Lower leg skin (tissue), 4 donors: Measurements from ENCODE around the gene CDKN2C. TPM values are rescaled to one million over a fixed set of nuclear protein-coding genes. Genes with fewer than 3 reads are reported as not detected.
"Not testable (repeated sequence)": the region's sequence is repeated elsewhere in the genome, so short reads cannot be mapped to it uniquely, and the experiment has no call there.

Source experiments
- DNase-seq, 2 donors: peaks; one replicate each; pipeline ENCODE4 v3.0.0-alpha.2; 2019; ENCODE audit warnings: low spot score in 2 of 2
- H3K4me3 ChIP-seq: fragments of 200-600 bp; sonication (generic); 2 replicates; pipeline ENCODE4 v1.5.1; 2017; ENCODE audit warnings: mild to moderate bottlenecking, low read depth; ENCODE audit not compliant: poor library complexity, severe bottlenecking
- POLR2A ChIP-seq, 2 donors: fragments of 450-650 bp; IDR thresholded peaks; one replicate each; pipeline ENCODE4 v1.6.1; 2016 to 2017; ENCODE audit warnings: antibody characterized with exemption in 2 of 2, mild to moderate bottlenecking in 1 of 2, moderate library complexity in 1 of 2
- WGBS, 2 donors: methylation state at CpG; one replicate each; pipeline ENCODE4 v1.1.5; 2018; 5-methylcytosine and 5-hydroxymethylcytosine counted together
- intact Hi-C: fragments of 100-400 bp; cut with DNase I; formaldehyde crosslinking; loops from one replicate; pipeline ENCODE4 v1.15.0; 2023; ENCODE audit warnings: low total_unique reads
- total RNA-seq, 4 donors: library from RNA; depleted of rRNA; stranded (reverse); fragments of >200 nt; gene quantifications; one replicate each; pipeline ENCODE4 v1.1.0, GENCODE V29; 2016
- TF ChIP-seq, protein P1 (sequence below), 3 donors: fragments of 450-650 bp; IDR thresholded peaks; one replicate each; pipeline ENCODE4 v1.5.1; 2016; ENCODE audit warnings: antibody characterized with exemption in 3 of 3, mild to moderate bottlenecking in 3 of 3, moderate library complexity in 2 of 3

Gene CDKN2C
- total RNA-seq, 4 donors from 2014 or later, result 10.1 to 20.0 (median 16.2) TPM

DNA sequence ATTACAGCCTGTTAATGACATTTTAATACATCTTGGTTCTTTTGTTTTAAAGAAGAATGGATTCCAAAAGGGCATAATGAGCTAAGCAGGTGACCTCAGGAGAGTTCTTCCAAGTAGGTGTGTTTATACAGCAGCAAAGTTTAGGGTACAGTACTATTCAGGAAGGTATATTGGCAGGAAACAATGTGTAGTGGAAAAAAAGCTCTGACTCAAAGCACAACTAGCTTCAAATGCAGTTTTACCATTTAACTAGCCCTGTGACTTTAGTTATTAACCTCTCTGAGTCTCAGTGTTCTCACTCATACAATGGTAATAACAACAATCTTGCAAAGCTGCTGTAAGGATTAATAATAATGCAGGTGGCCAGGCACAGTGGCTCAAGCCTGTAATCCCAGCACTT lies 39.9 kb upstream of the CDKN2C start:
- intact Hi-C loops, result no loop called here
- TF ChIP-seq, protein P1, sequence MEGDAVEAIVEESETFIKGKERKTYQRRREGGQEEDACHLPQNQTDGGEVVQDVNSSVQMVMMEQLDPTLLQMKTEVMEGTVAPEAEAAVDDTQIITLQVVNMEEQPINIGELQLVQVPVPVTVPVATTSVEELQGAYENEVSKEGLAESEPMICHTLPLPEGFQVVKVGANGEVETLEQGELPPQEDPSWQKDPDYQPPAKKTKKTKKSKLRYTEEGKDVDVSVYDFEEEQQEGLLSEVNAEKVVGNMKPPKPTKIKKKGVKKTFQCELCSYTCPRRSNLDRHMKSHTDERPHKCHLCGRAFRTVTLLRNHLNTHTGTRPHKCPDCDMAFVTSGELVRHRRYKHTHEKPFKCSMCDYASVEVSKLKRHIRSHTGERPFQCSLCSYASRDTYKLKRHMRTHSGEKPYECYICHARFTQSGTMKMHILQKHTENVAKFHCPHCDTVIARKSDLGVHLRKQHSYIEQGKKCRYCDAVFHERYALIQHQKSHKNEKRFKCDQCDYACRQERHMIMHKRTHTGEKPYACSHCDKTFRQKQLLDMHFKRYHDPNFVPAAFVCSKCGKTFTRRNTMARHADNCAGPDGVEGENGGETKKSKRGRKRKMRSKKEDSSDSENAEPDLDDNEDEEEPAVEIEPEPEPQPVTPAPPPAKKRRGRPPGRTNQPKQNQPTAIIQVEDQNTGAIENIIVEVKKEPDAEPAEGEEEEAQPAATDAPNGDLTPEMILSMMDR (IDR thresholded peaks at IDR 0.05), result no peak
- TF ChIP-seq POLR2A (IDR thresholded peaks at IDR 0.05), result no peak
- H3K4me3 ChIP-seq, result no peak overlapping the region
- DNase-seq, result no peak

DNA sequence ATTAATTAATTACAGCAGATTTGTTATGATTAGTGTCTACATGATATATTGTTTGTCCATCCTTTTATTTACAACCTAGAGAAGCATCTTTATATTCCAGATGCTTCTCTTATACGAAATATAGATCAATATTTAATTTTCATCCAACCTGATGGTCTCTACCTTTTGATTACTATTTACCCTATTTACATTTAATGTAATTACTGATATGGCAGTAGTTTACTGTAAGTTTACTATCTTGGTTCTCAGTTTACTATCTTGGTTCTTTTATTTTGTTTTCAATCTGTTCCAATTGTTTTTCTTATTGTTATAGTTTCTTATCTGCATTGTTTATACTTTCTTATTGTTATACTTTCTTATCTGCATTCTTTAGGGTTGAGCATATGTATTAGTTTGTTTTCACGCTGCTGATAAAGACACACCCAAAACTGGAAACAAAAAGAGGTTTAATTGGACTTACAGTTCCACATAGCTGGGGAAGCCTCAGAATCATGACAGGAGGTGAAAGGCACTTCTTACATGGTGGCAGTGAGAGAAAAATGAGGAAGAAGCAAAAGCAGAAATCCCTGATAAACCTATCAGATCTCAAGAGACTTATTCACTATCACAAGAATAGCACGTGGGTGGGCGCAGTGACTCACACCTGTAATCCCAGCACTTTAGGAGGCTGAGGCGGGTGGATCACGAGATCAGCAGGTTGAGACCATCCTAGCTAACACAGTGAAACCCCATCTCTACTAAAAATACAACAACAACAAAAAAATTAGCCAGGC lies 38.9 kb upstream of the CDKN2C start:
- DNase-seq, result no peak
- no peak for TF ChIP-seq POLR2A (IDR thresholded peaks at IDR 0.05)
- TF ChIP-seq, protein P1 (IDR thresholded peaks at IDR 0.05), result no peak
- intact Hi-C loops, result no loop called here
- no peak overlapping the region for H3K4me3 ChIP-seq
- 89% methylated on average over 6 of the region's 6 CpGs for WGBS, 2 donors

DNA sequence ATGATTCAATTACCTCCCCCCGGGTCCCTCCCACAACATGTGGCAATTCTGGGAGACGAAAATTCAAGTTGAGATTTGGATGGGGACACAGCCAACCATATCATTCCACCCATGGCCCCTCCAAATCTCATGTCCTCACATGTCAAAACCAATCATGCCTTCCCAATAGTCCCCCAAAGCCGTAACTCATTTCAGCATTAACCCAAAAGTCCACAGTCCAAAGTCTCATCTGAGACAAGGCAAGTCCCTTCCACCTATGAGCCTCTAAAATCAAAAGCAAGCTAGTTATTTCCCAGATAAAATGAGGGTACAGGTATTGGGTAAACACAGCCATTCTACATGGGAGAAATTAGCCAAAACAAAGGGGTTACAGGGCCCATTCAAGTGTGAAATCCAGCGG lies 38.0 kb upstream of the CDKN2C start:
- H3K4me3 ChIP-seq, intact Hi-C loops, DNase-seq: not testable (repeated sequence)
- WGBS, 2 donors, result 93 to 96% methylated on average over 4 of the region's 4 CpGs

DNA sequence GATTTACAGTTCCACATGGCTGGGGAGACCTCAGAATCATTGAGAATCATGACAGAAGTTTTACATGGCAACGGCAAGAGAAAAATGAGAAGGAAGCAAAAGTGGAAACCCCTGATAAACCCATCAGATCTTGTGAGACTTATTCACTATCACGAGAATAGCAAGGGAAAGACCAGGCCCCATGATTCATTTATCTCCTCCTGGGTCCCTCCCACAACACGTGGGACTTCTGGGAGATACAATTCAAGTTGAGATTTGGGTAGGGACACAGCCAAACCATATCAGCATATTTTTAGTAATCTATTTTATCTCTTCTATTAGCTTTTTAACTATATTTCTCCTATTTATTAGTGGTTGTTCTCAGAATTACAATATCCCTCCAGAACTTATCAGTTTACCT lies 36.3 kb upstream of the CDKN2C start:
- not testable (repeated sequence) for DNase-seq, H3K4me3 ChIP-seq

DNA sequence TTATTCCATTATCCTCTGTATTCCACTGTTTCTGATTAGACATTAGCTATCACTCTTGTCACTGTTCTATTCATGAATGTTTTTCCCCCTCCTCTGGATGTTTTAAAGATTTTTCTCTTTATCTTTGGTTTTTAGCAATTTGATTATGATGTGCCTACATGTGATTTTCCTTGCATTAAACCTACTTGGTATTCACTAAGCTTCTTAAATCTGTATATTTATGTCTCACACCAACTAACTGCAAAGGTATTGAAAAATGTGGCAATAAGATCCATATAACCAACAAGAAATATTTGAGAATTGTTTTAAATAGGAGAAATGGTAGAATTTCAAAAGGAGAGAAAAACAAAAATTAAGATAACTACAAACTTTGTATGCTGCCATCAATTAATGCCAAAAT lies 35.2 kb upstream of the CDKN2C start:
- H3K4me3 ChIP-seq, result no peak overlapping the region
- no peak for DNase-seq
- no peak for TF ChIP-seq POLR2A (IDR thresholded peaks at IDR 0.05)
- TF ChIP-seq, protein P1 (IDR thresholded peaks at IDR 0.05), result no peak
- intact Hi-C loops, result loop anchor here (5.0 kb wide), 1 partner anchor 1492 kb away; no protein-coding TSS in a partner anchor

More for the DNA sequence above, 36.3 kb upstream of the CDKN2C start:
- WGBS, 2 donors, result 87% methylated on average over 3 of the region's 3 CpGs
- intact Hi-C loops, result not testable (repeated sequence)

DNA sequence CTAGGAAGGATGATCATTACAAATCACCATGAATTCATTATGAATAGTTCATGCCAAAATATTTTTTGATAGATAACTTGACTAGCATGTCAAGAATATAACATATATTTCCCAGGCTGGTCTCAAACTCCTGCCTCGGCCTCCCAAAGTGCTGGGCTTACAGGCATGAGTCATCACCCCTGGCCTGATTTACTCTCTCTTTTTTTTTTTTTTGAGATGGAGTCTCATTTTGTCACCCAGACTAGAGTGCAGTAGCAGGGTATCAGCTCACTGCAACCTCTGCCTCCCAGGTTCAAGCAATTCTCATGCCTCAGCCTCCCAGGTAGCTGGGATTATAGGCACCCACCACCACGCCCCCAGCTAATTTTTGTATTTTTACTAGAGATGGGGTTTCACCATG lies 34.8 kb upstream of the CDKN2C start:
- intact Hi-C loops, result loop anchor here (5.0 kb wide), 1 partner anchor 1492 kb away; no protein-coding TSS in a partner anchor
- WGBS, 2 donors, result 91 to 97% methylated on average over 2 of the region's 2 CpGs

DNA sequence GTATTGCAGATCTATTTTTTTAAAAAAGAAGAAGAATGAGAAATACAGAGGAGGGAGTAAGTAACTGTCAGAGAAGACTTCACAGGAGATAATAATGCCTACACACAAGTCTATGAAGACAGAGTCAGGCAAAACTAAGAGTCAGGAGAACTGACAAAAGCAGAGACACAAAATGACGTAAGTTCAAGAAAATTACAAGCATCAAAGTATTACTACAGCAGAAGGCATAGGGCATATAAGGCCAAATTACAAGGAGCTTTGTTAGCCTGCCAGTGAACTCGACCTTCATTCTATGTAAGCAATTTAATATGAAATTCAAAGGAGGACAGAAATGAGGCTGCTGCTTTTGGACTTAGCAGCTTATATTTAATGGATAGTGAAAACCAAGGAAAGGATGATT lies 33.7 kb upstream of the CDKN2C start:
- H3K4me3 ChIP-seq, result no peak overlapping the region
- WGBS, 2 donors, result 75% methylated on average over 2 of the region's 2 CpGs
- intact Hi-C loops, result loop anchor here (5.0 kb wide), 1 partner anchor 1491 kb away; no protein-coding TSS in a partner anchor
- DNase-seq, result no peak
- TF ChIP-seq, protein P1 (IDR thresholded peaks at IDR 0.05), result no peak
- no peak for TF ChIP-seq POLR2A (IDR thresholded peaks at IDR 0.05)

More for the DNA sequence above, 34.8 kb upstream of the CDKN2C start:
- not testable (repeated sequence) for DNase-seq, H3K4me3 ChIP-seq
